GM10847 (cell line): ENCODE measurements around the gene WDFY1.

Experiments used
- POLR2A ChIP-seq: IDR thresholded peaks from 2 replicates; pipeline ENCODE4 v1.6.1; 2011; ENCODE audit not compliant: insufficient read length; ENCODE audit errors: extremely low read depth

The WDFY1 gene

GRCh38 chr2:223835701-223836532 lies 109.2 kb downstream of the WDFY1 start:
- no peak for TF ChIP-seq POLR2A

GRCh38 chr2:223834431-223834830 lies 110.7 kb downstream of the WDFY1 start:
- no peak for TF ChIP-seq POLR2A

GRCh38 chr2:223832241-223832903 lies 112.8 kb downstream of the WDFY1 start:
- TF ChIP-seq POLR2A: no peak

- no peak for TF ChIP-seq POLR2A
These were observed 116.0 kb downstream of the WDFY1 start for GRCh38 chr2:223829128-223829527.

GRCh38 chr2:223828314-223828713 lies 116.8 kb downstream of the WDFY1 start:
- TF ChIP-seq POLR2A: no peak

GRCh38 chr2:223826995-223827394 lies 118.1 kb downstream of the WDFY1 start:
- TF ChIP-seq POLR2A: no peak
